HepG2 (cell line): ENCODE data around the gene RAB23. TPM values are rescaled to one million over a fixed set of nuclear protein-coding genes. Genes with fewer than 3 reads are reported as not detected.

Source experiments
- ATF7 ChIP-seq, 2 experiments: fragments of 450-650 bp in 1 of 2; sonication (generic) in 1 of 2; formaldehyde crosslinking in 1 of 2; IDR thresholded peaks; 2 replicates each; pipeline versions ENCODE4 v1.4.0 to v1.6.1; 2016 to 2020; ENCODE audit warnings: antibody characterized with exemption in 1 of 2, mild to moderate bottlenecking in 1 of 2, missing genetic modification reagents in 1 of 2
- JUNB ChIP-seq: sonication (generic); formaldehyde crosslinking; IDR thresholded peaks from 2 replicates; pipeline ENCODE4 v1.8.0; 2022; ENCODE audit warnings: missing genetic modification reagents, mild to moderate bottlenecking, borderline replicate concordance
- U2AF1 ChIP-seq: fragments of 200-400 bp; formaldehyde crosslinking; optimal IDR thresholded peaks from 2 replicates; pipeline ENCODE3; 2017; ENCODE audit warnings: mild to moderate bottlenecking, low read depth, low read length
- ZNF207 ChIP-seq: fragments of 450-650 bp; IDR thresholded peaks from 2 replicates; pipeline ENCODE4 v1.6.1; 2016; ENCODE audit warnings: antibody characterized with exemption, borderline replicate concordance
- ZNF3 ChIP-seq: IDR thresholded peaks from 2 replicates; pipeline ENCODE4 v1.7.0; 2017; ENCODE audit warnings: inconsistent platforms
- ZNF354B ChIP-seq: sonication (generic); formaldehyde crosslinking; IDR thresholded peaks from 2 replicates; pipeline ENCODE4 v1.8.0; 2022; ENCODE audit warnings: mild to moderate bottlenecking, missing genetic modification reagents
- ZNF614 ChIP-seq: IDR thresholded peaks from 2 replicates; pipeline ENCODE4 v1.6.1; 2018; ENCODE audit warnings: missing biosample characterization, missing genetic modification reagents, inconsistent platforms, borderline replicate concordance
- polyA plus RNA-seq, 8 experiments: library from polyadenylated mRNA; depleted of rRNA in 3 of 8; stranded (reverse) in 7 of 8; unstranded in 1 of 8; fragments of >200 nt; fragmentation: Illumina TruSeq in 4 of 8; extraction: Trizol in 4 of 8; gene quantifications; 2 replicates each; pipeline versions ENCODE4 v1.2.1 to v1.2.3, GENCODE V29; 2011 to 2016; ENCODE audit warnings: low read depth in 4 of 8, missing spikeins in 1 of 8, mixed read lengths in 1 of 8; ENCODE audit not compliant: insufficient read depth in 1 of 8
- total RNA-seq, 5 experiments: library from RNA; depleted of rRNA; stranded (reverse); fragments of >200 nt; fragmentation: Illumina TruSeq; extraction: Trizol; gene quantifications; 2 replicates each; pipeline ENCODE4 v1.2.3, GENCODE V29; 2016; ENCODE audit warnings: low read depth in 1 of 5
- TF ChIP-seq, protein P1 (sequence below): sonication (generic); formaldehyde crosslinking; IDR thresholded peaks from 2 replicates; pipeline ENCODE4 v1.8.1; 2022; ENCODE audit warnings: low read depth, mild to moderate bottlenecking, missing genetic modification reagents
- TF ChIP-seq, protein P2 (sequence below): sonication (generic); formaldehyde crosslinking; IDR thresholded peaks from 2 replicates; pipeline ENCODE4 v1.5.1; 2020; ENCODE audit warnings: mild to moderate bottlenecking, missing genetic modification reagents, moderate library complexity
- TF ChIP-seq, protein P3 (sequence below), 2 experiments: fragments of 450-650 bp in 1 of 2; sonication (generic) in 1 of 2; formaldehyde crosslinking in 1 of 2; IDR thresholded peaks; 2 replicates each; pipeline versions ENCODE4 v1.6.1 to v1.8.0; 2016 to 2022; ENCODE audit warnings: antibody characterized with exemption in 1 of 2, mild to moderate bottlenecking in 1 of 2, missing genetic modification reagents in 1 of 2

Gene RAB23
- total and polyA plus RNA-seq, 2 of the 13 experiments (the other 11 are each of a cell fraction or from before 2014, with no cell fraction given): 5.5 to 16.4 TPM

DNA sequence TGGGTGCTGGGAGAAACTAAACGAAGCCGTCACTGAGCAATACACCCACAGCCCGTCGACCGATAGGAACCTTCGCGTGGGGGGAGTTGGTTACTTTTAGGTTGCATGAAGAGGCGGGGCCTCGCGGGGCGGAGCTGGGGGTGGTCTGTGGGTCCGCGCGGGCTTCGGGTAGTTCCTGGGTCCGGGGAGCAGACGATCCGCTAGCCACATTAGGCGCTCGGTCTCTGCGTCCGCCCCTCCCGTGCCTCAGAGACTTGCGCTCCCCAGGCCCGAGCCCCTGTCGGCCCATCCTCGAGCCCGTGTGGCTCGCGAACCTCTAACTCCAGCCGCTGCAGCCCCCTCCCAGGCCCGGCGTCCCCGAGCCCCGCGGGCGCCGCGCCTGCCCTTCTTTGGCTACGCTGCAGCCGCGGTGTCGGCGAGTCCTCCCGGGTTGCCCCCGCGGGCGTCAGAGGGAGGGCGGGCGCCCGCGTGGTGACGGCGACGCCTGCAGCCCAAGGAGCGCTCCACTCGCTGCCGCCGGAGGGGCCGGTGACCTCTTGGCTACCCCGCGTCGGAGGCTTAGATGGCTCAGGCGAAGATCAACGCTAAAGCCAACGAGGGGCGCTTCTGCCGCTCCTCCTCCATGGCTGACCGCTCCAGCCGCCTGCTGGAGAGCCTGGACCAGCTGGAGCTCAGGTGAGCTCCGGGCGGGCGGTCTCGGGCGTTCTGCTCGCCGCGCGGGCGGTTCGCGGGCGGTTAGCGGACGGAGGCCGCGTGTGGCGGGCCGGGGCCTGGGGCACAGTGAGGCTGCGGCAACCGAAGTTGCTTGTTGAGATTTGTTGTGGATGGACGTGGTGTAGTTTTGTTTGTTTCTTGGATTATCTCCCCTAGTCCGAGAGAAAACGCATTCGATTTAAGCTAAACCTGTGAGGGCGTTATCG, 49.7 kb downstream of the RAB23 start, which contains the start of gene BAG2 (continued):
- TF ChIP-seq, protein P1, sequence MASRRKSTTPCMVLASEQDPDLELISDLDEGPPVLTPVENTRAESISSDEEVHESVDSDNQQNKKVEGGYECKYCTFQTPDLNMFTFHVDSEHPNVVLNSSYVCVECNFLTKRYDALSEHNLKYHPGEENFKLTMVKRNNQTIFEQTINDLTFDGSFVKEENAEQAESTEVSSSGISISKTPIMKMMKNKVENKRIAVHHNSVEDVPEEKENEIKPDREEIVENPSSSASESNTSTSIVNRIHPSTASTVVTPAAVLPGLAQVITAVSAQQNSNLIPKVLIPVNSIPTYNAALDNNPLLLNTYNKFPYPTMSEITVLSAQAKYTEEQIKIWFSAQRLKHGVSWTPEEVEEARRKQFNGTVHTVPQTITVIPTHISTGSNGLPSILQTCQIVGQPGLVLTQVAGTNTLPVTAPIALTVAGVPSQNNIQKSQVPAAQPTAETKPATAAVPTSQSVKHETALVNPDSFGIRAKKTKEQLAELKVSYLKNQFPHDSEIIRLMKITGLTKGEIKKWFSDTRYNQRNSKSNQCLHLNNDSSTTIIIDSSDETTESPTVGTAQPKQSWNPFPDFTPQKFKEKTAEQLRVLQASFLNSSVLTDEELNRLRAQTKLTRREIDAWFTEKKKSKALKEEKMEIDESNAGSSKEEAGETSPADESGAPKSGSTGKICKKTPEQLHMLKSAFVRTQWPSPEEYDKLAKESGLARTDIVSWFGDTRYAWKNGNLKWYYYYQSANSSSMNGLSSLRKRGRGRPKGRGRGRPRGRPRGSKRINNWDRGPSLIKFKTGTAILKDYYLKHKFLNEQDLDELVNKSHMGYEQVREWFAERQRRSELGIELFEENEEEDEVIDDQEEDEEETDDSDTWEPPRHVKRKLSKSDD (CRISPR knock-in tag): peak; percentile 89
- peak; percentile 26 for TF ChIP-seq ZNF614 (CRISPR knock-in tag)
- peak; percentile 42 for TF ChIP-seq U2AF1
- TF ChIP-seq ATF7 (IDR thresholded peaks at IDR 0.05): 0 out of 2 replicates have a peak, but pooled peaks have one; percentile 3
- TF ChIP-seq ATF7 (CRISPR knock-in tag; IDR thresholded peaks at IDR 0.05): no peak; the same call in 1 of the 2 replicates
- TF ChIP-seq, protein P2, sequence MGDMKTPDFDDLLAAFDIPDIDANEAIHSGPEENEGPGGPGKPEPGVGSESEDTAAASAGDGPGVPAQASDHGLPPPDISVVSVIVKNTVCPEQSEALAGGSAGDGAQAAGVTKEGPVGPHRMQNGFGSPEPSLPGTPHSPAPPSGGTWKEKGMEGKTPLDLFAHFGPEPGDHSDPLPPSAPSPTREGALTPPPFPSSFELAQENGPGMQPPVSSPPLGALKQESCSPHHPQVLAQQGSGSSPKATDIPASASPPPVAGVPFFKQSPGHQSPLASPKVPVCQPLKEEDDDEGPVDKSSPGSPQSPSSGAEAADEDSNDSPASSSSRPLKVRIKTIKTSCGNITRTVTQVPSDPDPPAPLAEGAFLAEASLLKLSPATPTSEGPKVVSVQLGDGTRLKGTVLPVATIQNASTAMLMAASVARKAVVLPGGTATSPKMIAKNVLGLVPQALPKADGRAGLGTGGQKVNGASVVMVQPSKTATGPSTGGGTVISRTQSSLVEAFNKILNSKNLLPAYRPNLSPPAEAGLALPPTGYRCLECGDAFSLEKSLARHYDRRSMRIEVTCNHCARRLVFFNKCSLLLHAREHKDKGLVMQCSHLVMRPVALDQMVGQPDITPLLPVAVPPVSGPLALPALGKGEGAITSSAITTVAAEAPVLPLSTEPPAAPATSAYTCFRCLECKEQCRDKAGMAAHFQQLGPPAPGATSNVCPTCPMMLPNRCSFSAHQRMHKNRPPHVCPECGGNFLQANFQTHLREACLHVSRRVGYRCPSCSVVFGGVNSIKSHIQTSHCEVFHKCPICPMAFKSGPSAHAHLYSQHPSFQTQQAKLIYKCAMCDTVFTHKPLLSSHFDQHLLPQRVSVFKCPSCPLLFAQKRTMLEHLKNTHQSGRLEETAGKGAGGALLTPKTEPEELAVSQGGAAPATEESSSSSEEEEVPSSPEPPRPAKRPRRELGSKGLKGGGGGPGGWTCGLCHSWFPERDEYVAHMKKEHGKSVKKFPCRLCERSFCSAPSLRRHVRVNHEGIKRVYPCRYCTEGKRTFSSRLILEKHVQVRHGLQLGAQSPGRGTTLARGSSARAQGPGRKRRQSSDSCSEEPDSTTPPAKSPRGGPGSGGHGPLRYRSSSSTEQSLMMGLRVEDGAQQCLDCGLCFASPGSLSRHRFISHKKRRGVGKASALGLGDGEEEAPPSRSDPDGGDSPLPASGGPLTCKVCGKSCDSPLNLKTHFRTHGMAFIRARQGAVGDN: peak; percentile 99
- TF ChIP-seq ZNF354B (CRISPR knock-in tag): peak; percentile 92; the same call in 1 of the 2 replicates
- TF ChIP-seq, protein P3, sequence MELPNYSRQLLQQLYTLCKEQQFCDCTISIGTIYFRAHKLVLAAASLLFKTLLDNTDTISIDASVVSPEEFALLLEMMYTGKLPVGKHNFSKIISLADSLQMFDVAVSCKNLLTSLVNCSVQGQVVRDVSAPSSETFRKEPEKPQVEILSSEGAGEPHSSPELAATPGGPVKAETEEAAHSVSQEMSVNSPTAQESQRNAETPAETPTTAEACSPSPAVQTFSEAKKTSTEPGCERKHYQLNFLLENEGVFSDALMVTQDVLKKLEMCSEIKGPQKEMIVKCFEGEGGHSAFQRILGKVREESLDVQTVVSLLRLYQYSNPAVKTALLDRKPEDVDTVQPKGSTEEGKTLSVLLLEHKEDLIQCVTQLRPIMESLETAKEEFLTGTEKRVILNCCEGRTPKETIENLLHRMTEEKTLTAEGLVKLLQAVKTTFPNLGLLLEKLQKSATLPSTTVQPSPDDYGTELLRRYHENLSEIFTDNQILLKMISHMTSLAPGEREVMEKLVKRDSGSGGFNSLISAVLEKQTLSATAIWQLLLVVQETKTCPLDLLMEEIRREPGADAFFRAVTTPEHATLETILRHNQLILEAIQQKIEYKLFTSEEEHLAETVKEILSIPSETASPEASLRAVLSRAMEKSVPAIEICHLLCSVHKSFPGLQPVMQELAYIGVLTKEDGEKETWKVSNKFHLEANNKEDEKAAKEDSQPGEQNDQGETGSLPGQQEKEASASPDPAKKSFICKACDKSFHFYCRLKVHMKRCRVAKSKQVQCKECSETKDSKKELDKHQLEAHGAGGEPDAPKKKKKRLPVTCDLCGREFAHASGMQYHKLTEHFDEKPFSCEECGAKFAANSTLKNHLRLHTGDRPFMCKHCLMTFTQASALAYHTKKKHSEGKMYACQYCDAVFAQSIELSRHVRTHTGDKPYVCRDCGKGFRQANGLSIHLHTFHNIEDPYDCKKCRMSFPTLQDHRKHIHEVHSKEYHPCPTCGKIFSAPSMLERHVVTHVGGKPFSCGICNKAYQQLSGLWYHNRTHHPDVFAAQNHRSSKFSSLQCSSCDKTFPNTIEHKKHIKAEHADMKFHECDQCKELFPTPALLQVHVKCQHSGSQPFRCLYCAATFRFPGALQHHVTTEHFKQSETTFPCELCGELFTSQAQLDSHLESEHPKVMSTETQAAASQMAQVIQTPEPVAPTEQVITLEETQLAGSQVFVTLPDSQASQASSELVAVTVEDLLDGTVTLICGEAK (IDR thresholded peaks at IDR 0.05): no peak
- TF ChIP-seq, protein P3 (CRISPR knock-in tag; IDR thresholded peaks at IDR 0.05): peak; percentile 84
- TF ChIP-seq ZNF207: no peak
- peak; percentile 64; the same call in 1 of the 2 replicates for TF ChIP-seq JUNB
- TF ChIP-seq ZNF3: 0 out of 2 replicates have a peak, but pooled peaks have one; percentile 30
